GM18909 (cell line): ENCODE measurements around the gene TNXB.

Experiments
- ATAC-seq: cut with Tn5 transposase; IDR thresholded peaks from one replicate; pipeline ENCODE4 v1.9.1; 2021; ENCODE audit warnings: mild to moderate bottlenecking; ENCODE audit not compliant: unreplicated experiment, poor library complexity

TNXB gene

GRCh38 chr6:32087574-32088486 is 21.3 kb downstream of the TNXB start:
- ATAC-seq: no peak

- ATAC-seq: no peak
Observed at GRCh38 chr6:32086661-32087573, 22.2 kb downstream of the TNXB start.

- ATAC-seq: no peak
Observed at GRCh38 chr6:32085759-32086459, 23.2 kb downstream of the TNXB start.

GRCh38 chr6:32084780-32085179 is 24.4 kb downstream of the TNXB start:
- no peak for ATAC-seq

GRCh38 chr6:32083812-32084768 is 25.0 kb downstream of the TNXB start:
- ATAC-seq: no peak

GRCh38 chr6:32082935-32083334 is 26.2 kb downstream of the TNXB start:
- ATAC-seq: no peak

- ATAC-seq: no peak
Observed at GRCh38 chr6:32082478-32082877, 26.7 kb downstream of the TNXB start.

GRCh38 chr6:32081168-32081990 is 27.8 kb downstream of the TNXB start:
- no peak for ATAC-seq

GRCh38 chr6:32079566-32080290 is 29.4 kb downstream of the TNXB start:
- ATAC-seq: no peak

- no peak for ATAC-seq
Observed at GRCh38 chr6:32076321-32076809, 32.8 kb downstream of the TNXB start.

GRCh38 chr6:32075781-32076180 is 33.4 kb downstream of the TNXB start:
- no peak for ATAC-seq

GRCh38 chr6:32074996-32075532 is 34.1 kb downstream of the TNXB start:
- no peak for ATAC-seq

- ATAC-seq: no peak
Observed at GRCh38 chr6:32073613-32074012, 35.5 kb downstream of the TNXB start.

- no peak for ATAC-seq
Observed at GRCh38 chr6:32073101-32073500, 36.0 kb downstream of the TNXB start.

GRCh38 chr6:32070814-32071543 is 38.2 kb downstream of the TNXB start:
- no peak for ATAC-seq

- ATAC-seq: no peak
Observed at GRCh38 chr6:32069878-32070515, 39.1 kb downstream of the TNXB start.
